Adipocyte (in vitro differentiated cells): ENCODE measurements around the gene PEAR1.

Experiments used
- DNase-seq: peaks from one replicate; pipeline ENCODE4 v3.0.0-alpha.2; 2015; ENCODE audit warnings: low read depth
- H3K27me3 ChIP-seq: replicated peaks from 2 replicates; pipeline ENCODE4 v1.7.0; 2013; ENCODE audit warnings: mild to moderate bottlenecking, low read length, moderate library complexity; ENCODE audit not compliant: control insufficient read depth, insufficient read depth
- H3K36me3 ChIP-seq: 2 replicates; pipeline ENCODE4 v1.7.0; 2013; ENCODE audit warnings: low read length, mild to moderate bottlenecking, moderate library complexity; ENCODE audit not compliant: control insufficient read depth, insufficient read depth, severe bottlenecking
- H3K4me1 ChIP-seq: 2 replicates; pipeline ENCODE4 v1.7.0; 2013; ENCODE audit warnings: mild to moderate bottlenecking, low read length, moderate library complexity; ENCODE audit not compliant: control insufficient read depth, insufficient read depth
- H3K4me3 ChIP-seq: 2 replicates; pipeline ENCODE4 v1.7.0; 2013; ENCODE audit warnings: mild to moderate bottlenecking, low read length, moderate library complexity
- H3K9ac ChIP-seq: 2 replicates; pipeline ENCODE4 v1.7.0; 2013; ENCODE audit warnings: mild to moderate bottlenecking, low read length, moderate library complexity
- H3K9me3 ChIP-seq: 2 replicates; pipeline ENCODE4 v1.7.0; 2013; ENCODE audit warnings: mild to moderate bottlenecking, low read length, moderate library complexity; ENCODE audit not compliant: control insufficient read depth

PEAR1 gene

GRCh38 chr1:156851779-156852417, 41.6 kb upstream of the PEAR1 start:
- no peak for DNase-seq
- H3K36me3 ChIP-seq, result no peaks in the 10 kb centered on the region
- peaks cover 6% of the 10 kb centered on the region for H3K4me1 ChIP-seq
- peaks cover 35% of the 10 kb centered on the region for H3K27me3 ChIP-seq
- no peaks in the 10 kb centered on the region for H3K9me3 ChIP-seq
- no peak overlapping the region for H3K9ac ChIP-seq
- no peak overlapping the region for H3K4me3 ChIP-seq

- Histone ChIP-seq H3K36me3 (no peaks in the 10 kb centered on the region), H3K4me1 (peaks cover 6% of the 10 kb centered on the region), H3K27me3 (peaks cover 32% of the 10 kb centered on the region), H3K4me3 (no peak overlapping the region), H3K9ac (no peak overlapping the region), H3K9me3 (no peaks in the 10 kb centered on the region)
- peak; percentile 30 for DNase-seq
Measured at GRCh38 chr1:156852418-156852874, 41.1 kb upstream of the PEAR1 start.

- H3K4me1 ChIP-seq, result peaks cover 6% of the 10 kb centered on the region
- no peak overlapping the region for H3K9ac ChIP-seq
- H3K27me3 ChIP-seq, result peaks cover 33% of the 10 kb centered on the region
- H3K36me3 ChIP-seq, result no peaks in the 10 kb centered on the region
- no peak for DNase-seq
- H3K4me3 ChIP-seq, result no peak overlapping the region
- no peaks in the 10 kb centered on the region for H3K9me3 ChIP-seq
Measured at GRCh38 chr1:156853761-156854160, 39.8 kb upstream of the PEAR1 start.

- Histone ChIP-seq H3K4me3 (no peak overlapping the region), H3K27me3 (peaks cover 39% of the 10 kb centered on the region), H3K4me1 (peaks cover 12% of the 10 kb centered on the region), H3K9ac (no peak overlapping the region), H3K36me3 (no peaks in the 10 kb centered on the region), H3K9me3 (no peaks in the 10 kb centered on the region)
- no peak for DNase-seq
Measured at GRCh38 chr1:156854634-156855033, 38.9 kb upstream of the PEAR1 start.

- Histone ChIP-seq H3K27me3 (peaks cover 50% of the 10 kb centered on the region), H3K9me3 (no peaks in the 10 kb centered on the region), H3K9ac (no peak overlapping the region), H3K36me3 (no peaks in the 10 kb centered on the region), H3K4me1 (peaks cover 20% of the 10 kb centered on the region), H3K4me3 (no peak overlapping the region)
- DNase-seq, result no peak
Measured at GRCh38 chr1:156856282-156856785, 37.2 kb upstream of the PEAR1 start.

- H3K4me3 ChIP-seq, result no peak overlapping the region
- H3K9ac ChIP-seq, result no peak overlapping the region
- no peak for DNase-seq
- H3K36me3 ChIP-seq, result no peaks in the 10 kb centered on the region
- no peaks in the 10 kb centered on the region for H3K9me3 ChIP-seq
- H3K27me3 ChIP-seq, result peaks cover 59% of the 10 kb centered on the region
- peaks cover 15% of the 10 kb centered on the region for H3K4me1 ChIP-seq
Measured at GRCh38 chr1:156857532-156857931, 36.0 kb upstream of the PEAR1 start.

- H3K9me3 ChIP-seq, result no peaks in the 10 kb centered on the region
- H3K36me3 ChIP-seq, result no peaks in the 10 kb centered on the region
- H3K4me1 ChIP-seq, result peaks cover 14% of the 10 kb centered on the region
- H3K9ac ChIP-seq, result no peak overlapping the region
- H3K4me3 ChIP-seq, result no peak overlapping the region
- peaks cover 54% of the 10 kb centered on the region for H3K27me3 ChIP-seq
- no peak for DNase-seq
Measured at GRCh38 chr1:156858555-156858956, 35.0 kb upstream of the PEAR1 start.

- peak; percentile 26 for DNase-seq
- peaks cover 14% of the 10 kb centered on the region for H3K4me1 ChIP-seq
- H3K9ac ChIP-seq, result no peak within 1 kb of the TSS
- no peaks in the 10 kb centered on the region for H3K36me3 ChIP-seq
- no peaks in the 10 kb centered on the region for H3K9me3 ChIP-seq
- peaks cover 54% of the 10 kb centered on the region for H3K27me3 ChIP-seq
- H3K4me3 ChIP-seq, result peak within 1 kb of the TSS; percentile 71
Measured at GRCh38 chr1:156858959-156859522, 34.5 kb upstream of the PEAR1 start, which contains the start of gene INSRR. Gene INSRR, minus strand, starts transcription at chr1:156859117. Its CDS starts 496 bp downstream, at chr1:156858621.

- Histone ChIP-seq H3K4me1 (peaks cover 14% of the 10 kb centered on the region), H3K27me3 (peaks cover 59% of the 10 kb centered on the region), H3K36me3 (no peaks in the 10 kb centered on the region), H3K9me3 (no peaks in the 10 kb centered on the region), H3K9ac (no peak overlapping the region), H3K4me3 (peak overlapping the region; percentile 71)
- peak; percentile 55 for DNase-seq
Measured at GRCh38 chr1:156859523-156860112, 33.9 kb upstream of the PEAR1 start.

GRCh38 chr1:156860113-156860627, 33.3 kb upstream of the PEAR1 start:
- Histone ChIP-seq H3K4me3 (peak overlapping the region; percentile 71), H3K9ac (no peak overlapping the region), H3K36me3 (no peaks in the 10 kb centered on the region), H3K27me3 (peaks cover 64% of the 10 kb centered on the region), H3K9me3 (no peaks in the 10 kb centered on the region), H3K4me1 (peaks cover 14% of the 10 kb centered on the region)
- peak; percentile 82 for DNase-seq
